Thyroid gland (tissue), 4 donors: ENCODE measurements around the gene TMEM185A.

ENCODE experiments used
- CTCF ChIP-seq, 6 experiments: fragments of 200-600 bp in 3 of 6; fragments of 450-650 bp in 3 of 6; sonication (generic) in 3 of 6; IDR thresholded peaks; one replicate each; pipeline ENCODE4 v1.5.1; 2016 to 2019; ENCODE audit warnings: antibody characterized with exemption in 6 of 6, mild to moderate bottlenecking in 2 of 6, inconsistent platforms in 1 of 6, moderate library complexity in 1 of 6
- POLR2A ChIP-seq, 2 donors: fragments of 450-650 bp; IDR thresholded peaks; one replicate each; pipeline ENCODE4 v1.6.1; 2017; ENCODE audit warnings: antibody characterized with exemption in 2 of 2, mild to moderate bottlenecking in 2 of 2, moderate library complexity in 1 of 2

- TF ChIP-seq CTCF (IDR thresholded peaks at IDR 0.05) (no peak), POLR2A (IDR thresholded peaks at IDR 0.05) (no peak)
These were observed 2.8 kb downstream of the TMEM185A start for GRCh38 chrX:149628768-149629167.
